Endodermal cell (in vitro differentiated cells): ENCODE measurements around the gene GOSR2. TPM values are rescaled to one million over a fixed set of nuclear protein-coding genes. Genes with fewer than 3 reads are reported as not detected.
"Not testable (repeated sequence)": the region's sequence is repeated elsewhere in the genome, so short reads cannot be mapped to it uniquely, and the experiment has no call there.

Experiments used
- DNase-seq: peaks from one replicate; pipeline ENCODE4 v3.0.0-alpha.2; 2017
- H3K27ac ChIP-seq: 2 replicates; pipeline ENCODE4 v1.5.1; 2013; ENCODE audit warnings: mild to moderate bottlenecking, low read depth, low read length, moderate library complexity
- H3K27me3 ChIP-seq: 2 replicates; pipeline ENCODE4 v1.6.1; 2013; ENCODE audit warnings: mild to moderate bottlenecking, low read length, moderate library complexity; ENCODE audit not compliant: insufficient read depth, control insufficient read depth, poor library complexity, severe bottlenecking
- H3K36me3 ChIP-seq: 2 replicates; pipeline ENCODE4 v1.7.0; 2013; ENCODE audit warnings: mild to moderate bottlenecking, low read length, moderate library complexity; ENCODE audit not compliant: control insufficient read depth, insufficient read depth
- H3K4me1 ChIP-seq: one replicate; pipeline ENCODE4 v1.7.0; 2013; ENCODE audit warnings: low read length; ENCODE audit not compliant: control insufficient read depth, insufficient read depth
- H3K4me3 ChIP-seq: 2 replicates; pipeline ENCODE4 v1.5.1; 2013; ENCODE audit warnings: mild to moderate bottlenecking, low read length, moderate library complexity
- H3K9ac ChIP-seq: 2 replicates; pipeline ENCODE4 v1.6.1; 2013; ENCODE audit warnings: mild to moderate bottlenecking, low read length, moderate library complexity; ENCODE audit not compliant: poor library complexity, severe bottlenecking; ENCODE audit errors: extremely low read depth
- H3K9me3 ChIP-seq: 2 replicates; pipeline ENCODE4 v1.6.1; 2013; ENCODE audit warnings: mild to moderate bottlenecking, low read length, moderate library complexity; ENCODE audit not compliant: control insufficient read depth
- H3K27ac Mint-ChIP-seq: 2 replicates; pipeline ENCODE4 v1.8.0; 2020; ENCODE audit warnings: mixed read lengths
- H3K27me3 Mint-ChIP-seq: 2 replicates; pipeline ENCODE4 v1.8.0; 2021; ENCODE audit warnings: mild to moderate bottlenecking, mixed read lengths; ENCODE audit not compliant: insufficient read depth
- H3K36me3 Mint-ChIP-seq: 2 replicates; pipeline ENCODE4 v1.8.0; 2020; ENCODE audit warnings: low read depth, mixed read lengths
- H3K4me1 Mint-ChIP-seq: 2 replicates; pipeline ENCODE4 v1.8.0; 2020; ENCODE audit warnings: mixed read lengths
- H3K4me3 Mint-ChIP-seq: 2 replicates; pipeline ENCODE4 v1.8.0; 2020; ENCODE audit warnings: mild to moderate bottlenecking, moderate library complexity, mixed read lengths
- H3K9me3 Mint-ChIP-seq: 2 replicates; pipeline ENCODE4 v1.8.0; 2020; ENCODE audit warnings: mild to moderate bottlenecking, mixed read lengths
- WGBS, 2 experiments: methylation state at CpG; one replicate each; pipeline versions ENCODE4 v1.1.5 to v1.1.7; 2013; ENCODE audit warnings: missing lambda C conversion rate in 2 of 2, mixed read lengths in 1 of 2; ENCODE audit not compliant: insufficient coverage in 1 of 2, insufficient read length in 1 of 2; 5-methylcytosine and 5-hydroxymethylcytosine counted together
- total RNA-seq, 2 donors: library from RNA; stranded (reverse); fragmentation: NEBNext Ultra II Directional in 1 of 2; extraction: Animal tissue kit (Norgen Biotek cat#: 25700) in 1 of 2; gene quantifications; 2 replicates in 1 of 2; 3 replicates in 1 of 2; pipeline ENCODE4 v1.2.1, GENCODE V29; 2021
- TF ChIP-seq, protein P1 (sequence below): fragments of 200-600 bp; sonication (generic); conservative IDR thresholded peaks from 2 replicates; pipeline ENCODE4 v1.5.0; 2021; ENCODE audit warnings: antibody characterized with exemption, mild to moderate bottlenecking

The GOSR2 gene
- total RNA-seq, 2 donors from 2014 or later: 51.9 to 65.5 TPM

DNA sequence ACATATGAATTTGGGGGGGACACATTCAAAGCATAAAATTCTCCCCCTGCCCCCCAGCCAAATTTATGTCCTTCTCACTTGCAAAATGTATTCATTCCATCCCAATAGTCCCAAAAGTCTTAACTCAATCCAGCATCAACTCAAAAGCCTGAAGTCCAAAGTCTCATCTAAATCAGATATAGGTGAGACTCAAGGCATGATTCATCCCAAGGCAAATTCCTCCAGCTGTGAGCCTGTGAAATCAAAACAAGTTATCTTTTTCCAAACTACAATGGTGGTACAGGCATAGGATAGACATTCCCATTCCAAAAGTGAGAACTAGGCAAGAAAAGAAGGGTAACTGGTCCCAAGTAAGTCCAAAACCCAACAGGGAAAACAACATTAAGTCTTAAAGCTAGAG, 5.9 kb upstream of the GOSR2 start:
- no peak overlapping the region for H3K4me3 ChIP-seq
- H3K27ac ChIP-seq: no peak overlapping the region
- no peaks in the 10 kb centered on the region for H3K9me3 ChIP-seq
- Mint-ChIP-seq H3K27me3 (peaks cover 34% of the 10 kb centered on the region), H3K36me3 (no peaks in the 10 kb centered on the region), H3K4me1 (no peaks in the 10 kb centered on the region), H3K27ac (no peak overlapping the region), H3K9me3 (no peaks in the 10 kb centered on the region), H3K4me3 (no peak overlapping the region)
- no peaks in the 10 kb centered on the region for H3K4me1 ChIP-seq
- H3K36me3 ChIP-seq: no peaks in the 10 kb centered on the region
- H3K27me3 ChIP-seq: peaks cover 11% of the 10 kb centered on the region
- TF ChIP-seq, protein P1, sequence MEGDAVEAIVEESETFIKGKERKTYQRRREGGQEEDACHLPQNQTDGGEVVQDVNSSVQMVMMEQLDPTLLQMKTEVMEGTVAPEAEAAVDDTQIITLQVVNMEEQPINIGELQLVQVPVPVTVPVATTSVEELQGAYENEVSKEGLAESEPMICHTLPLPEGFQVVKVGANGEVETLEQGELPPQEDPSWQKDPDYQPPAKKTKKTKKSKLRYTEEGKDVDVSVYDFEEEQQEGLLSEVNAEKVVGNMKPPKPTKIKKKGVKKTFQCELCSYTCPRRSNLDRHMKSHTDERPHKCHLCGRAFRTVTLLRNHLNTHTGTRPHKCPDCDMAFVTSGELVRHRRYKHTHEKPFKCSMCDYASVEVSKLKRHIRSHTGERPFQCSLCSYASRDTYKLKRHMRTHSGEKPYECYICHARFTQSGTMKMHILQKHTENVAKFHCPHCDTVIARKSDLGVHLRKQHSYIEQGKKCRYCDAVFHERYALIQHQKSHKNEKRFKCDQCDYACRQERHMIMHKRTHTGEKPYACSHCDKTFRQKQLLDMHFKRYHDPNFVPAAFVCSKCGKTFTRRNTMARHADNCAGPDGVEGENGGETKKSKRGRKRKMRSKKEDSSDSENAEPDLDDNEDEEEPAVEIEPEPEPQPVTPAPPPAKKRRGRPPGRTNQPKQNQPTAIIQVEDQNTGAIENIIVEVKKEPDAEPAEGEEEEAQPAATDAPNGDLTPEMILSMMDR: no peak
- no peak overlapping the region for H3K9ac ChIP-seq
- DNase-seq: no peak

DNA sequence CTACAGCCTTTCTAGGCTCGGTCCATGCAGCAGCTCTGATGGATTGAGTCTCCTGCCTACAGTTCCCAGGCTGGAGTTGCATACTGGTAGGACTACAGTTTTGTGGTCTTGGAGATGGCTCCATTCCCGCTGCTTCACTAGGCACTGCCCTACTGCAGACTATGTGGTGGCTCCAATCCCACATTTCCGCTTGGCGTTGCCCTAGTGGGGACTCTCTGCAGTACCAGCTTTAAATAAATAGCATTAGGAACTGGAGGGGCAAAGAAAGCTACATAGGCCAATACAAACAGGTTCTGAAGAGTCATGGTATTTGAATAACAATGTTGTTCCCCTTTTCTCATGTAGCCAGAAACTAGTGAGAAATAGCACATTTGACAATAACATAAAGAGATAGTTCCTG, 5.4 kb upstream of the GOSR2 start:
- Mint-ChIP-seq H3K4me3 (no peak overlapping the region), H3K4me1 (no peaks in the 10 kb centered on the region), H3K27me3 (peaks cover 35% of the 10 kb centered on the region), H3K9me3 (no peaks in the 10 kb centered on the region), H3K36me3 (no peaks in the 10 kb centered on the region), H3K27ac (no peak overlapping the region)
- H3K9me3 ChIP-seq: no peaks in the 10 kb centered on the region
- no peak overlapping the region for H3K27ac ChIP-seq
- H3K27me3 ChIP-seq: peaks cover 11% of the 10 kb centered on the region
- no peak overlapping the region for H3K4me3 ChIP-seq
- WGBS, 2 experiments: 68 to 85% methylated on average over 2 to 4 of the region's 4 CpGs
- TF ChIP-seq, protein P1: peak; percentile 29
- no peaks in the 10 kb centered on the region for H3K36me3 ChIP-seq
- DNase-seq: no peak
- H3K4me1 ChIP-seq: no peaks in the 10 kb centered on the region
- H3K9ac ChIP-seq: no peak overlapping the region

DNA sequence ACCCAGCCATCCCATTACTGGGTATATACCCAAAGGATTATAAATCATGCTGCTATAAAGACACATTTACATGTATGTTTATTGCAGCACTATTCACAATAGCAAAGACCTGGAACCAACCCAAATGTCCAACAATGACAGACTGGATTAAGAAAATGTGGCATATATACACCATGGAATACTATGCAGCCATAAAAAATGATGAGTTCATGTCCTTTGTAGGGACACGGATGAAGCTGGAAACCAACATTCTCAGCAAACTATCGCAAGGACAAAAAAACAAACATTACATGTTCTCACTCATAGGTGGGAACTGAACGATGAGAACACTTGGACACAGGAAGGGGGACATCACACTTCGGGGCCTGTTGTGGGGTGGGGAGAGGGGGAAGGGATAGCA, 998 bp upstream of the GOSR2 start:
- H3K4me1 ChIP-seq, H3K27ac Mint-ChIP-seq, H3K4me1 Mint-ChIP-seq, H3K27ac ChIP-seq, H3K9me3 Mint-ChIP-seq, DNase-seq, H3K9ac ChIP-seq, H3K36me3 ChIP-seq, H3K36me3 Mint-ChIP-seq, H3K9me3 ChIP-seq: not testable (repeated sequence)
- Mint-ChIP-seq H3K4me3 (peak overlapping the region; percentile 91), H3K27me3 (peaks cover 20% of the 10 kb centered on the region)
- 63 to 100% methylated on average over 1 to 2 of the region's 4 CpGs for WGBS, 2 experiments
- H3K27me3 ChIP-seq: peaks cover 11% of the 10 kb centered on the region
- peak overlapping the region; percentile 99 for H3K4me3 ChIP-seq

DNA sequence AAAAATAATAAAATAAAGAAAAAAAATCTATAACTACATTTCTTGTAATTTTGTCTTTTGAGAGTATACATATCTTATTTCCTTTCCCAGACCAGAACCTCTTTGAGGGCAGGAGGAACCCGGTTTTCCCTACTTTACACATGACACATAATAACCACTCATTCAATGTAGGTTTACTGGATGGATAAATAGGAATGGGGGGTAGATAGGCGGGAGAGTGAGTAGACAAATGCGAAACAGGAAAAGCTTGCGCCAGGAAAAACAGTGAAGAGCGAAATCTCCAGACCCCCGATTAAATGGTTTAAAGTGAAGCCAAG, 515 bp upstream of the GOSR2 start:
- H3K9me3 ChIP-seq: no peaks in the 10 kb centered on the region
- peaks cover 5% of the 10 kb centered on the region for H3K36me3 ChIP-seq
- DNase-seq: no peak
- no peaks in the 10 kb centered on the region for H3K4me1 ChIP-seq
- H3K27me3 ChIP-seq: peaks cover 11% of the 10 kb centered on the region
- H3K27ac ChIP-seq: peak overlapping the region; percentile 100
- Mint-ChIP-seq H3K36me3 (no peaks in the 10 kb centered on the region), H3K27me3 (peaks cover 18% of the 10 kb centered on the region), H3K27ac (peak overlapping the region; percentile 100), H3K4me1 (peaks cover 4% of the 10 kb centered on the region), H3K4me3 (peak overlapping the region; percentile 91), H3K9me3 (no peaks in the 10 kb centered on the region)
- TF ChIP-seq, protein P1: no peak
- H3K9ac ChIP-seq: peak overlapping the region; percentile 96
- 0% methylated on average over 1 to 5 of the region's 6 CpGs for WGBS, 2 experiments
- H3K4me3 ChIP-seq: peak overlapping the region; percentile 99
